DMS79 (cell line): ENCODE data around the gene MSRB2.

Source experiments
- DNase-seq: peaks from one replicate; lab custom pipeline; 2025; lab: John Stamatoyannopoulos, UW

MSRB2 gene

DNA sequence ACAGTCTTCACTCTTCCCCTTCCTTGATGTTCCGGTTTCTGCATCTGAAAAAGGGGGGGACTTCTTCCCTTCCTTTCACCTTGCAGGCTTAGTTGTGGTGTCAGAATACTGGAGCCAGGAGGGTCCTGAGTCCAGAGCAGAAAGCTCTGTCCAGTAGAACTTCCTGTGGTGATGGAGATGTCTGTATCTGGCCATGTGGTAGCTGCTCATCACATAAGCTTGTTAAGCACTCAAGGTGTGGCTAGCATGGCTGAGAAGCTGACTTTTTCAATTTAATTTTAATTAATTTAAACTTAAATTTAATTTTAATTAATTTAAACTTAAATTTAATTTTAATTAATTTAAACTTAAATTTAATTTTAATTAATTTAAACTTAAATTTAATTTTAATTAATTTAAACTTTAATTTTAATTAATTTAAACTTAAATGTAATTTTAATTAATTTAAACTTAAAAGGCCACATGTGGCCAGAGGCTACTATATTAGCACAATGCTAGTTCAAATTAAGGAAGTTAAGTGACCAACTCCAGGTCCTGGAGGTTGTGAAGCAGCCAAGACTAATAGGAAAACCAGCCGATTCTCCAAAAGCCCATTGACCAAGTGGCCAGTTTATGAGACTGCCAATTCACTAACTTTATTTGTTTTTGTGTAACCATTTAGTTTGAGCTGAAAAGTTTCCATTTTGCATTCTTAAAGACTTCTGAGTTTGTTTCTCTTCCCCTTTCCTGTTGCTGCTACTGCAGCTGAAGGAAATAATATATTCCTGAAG is 16.3 kb downstream of the MSRB2 start:
- DNase-seq, result no peak

DNA sequence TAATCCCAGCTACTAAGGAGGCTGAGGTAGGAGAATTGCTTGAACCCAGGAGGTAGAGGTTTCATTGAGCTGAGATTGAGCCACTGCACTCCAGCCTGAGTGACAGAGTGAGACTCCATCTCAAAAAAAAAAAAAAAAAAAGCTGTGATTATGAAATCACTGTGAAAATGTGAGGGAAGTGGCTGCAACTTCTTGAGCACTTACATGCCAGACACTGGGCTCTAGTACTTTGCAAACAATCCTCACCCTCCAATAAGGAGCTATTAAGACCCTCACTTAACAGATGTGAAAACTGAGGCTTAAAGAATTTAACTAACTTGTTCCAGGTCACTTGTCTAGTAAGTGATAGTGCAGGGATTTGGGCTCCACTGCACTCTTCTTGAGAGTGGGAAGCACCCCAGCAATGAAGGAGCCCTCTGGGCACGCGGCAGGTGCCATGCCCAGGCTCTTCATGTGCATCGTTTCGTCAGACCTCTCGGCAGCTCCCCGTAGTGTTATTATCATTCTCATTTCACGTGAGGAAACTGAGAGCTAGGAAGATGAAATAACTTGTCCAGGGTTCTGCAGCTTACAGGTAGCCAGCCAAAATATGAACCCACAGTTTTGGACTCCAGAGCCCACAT is 19.0 kb downstream of the MSRB2 start:
- no peak for DNase-seq

DNA sequence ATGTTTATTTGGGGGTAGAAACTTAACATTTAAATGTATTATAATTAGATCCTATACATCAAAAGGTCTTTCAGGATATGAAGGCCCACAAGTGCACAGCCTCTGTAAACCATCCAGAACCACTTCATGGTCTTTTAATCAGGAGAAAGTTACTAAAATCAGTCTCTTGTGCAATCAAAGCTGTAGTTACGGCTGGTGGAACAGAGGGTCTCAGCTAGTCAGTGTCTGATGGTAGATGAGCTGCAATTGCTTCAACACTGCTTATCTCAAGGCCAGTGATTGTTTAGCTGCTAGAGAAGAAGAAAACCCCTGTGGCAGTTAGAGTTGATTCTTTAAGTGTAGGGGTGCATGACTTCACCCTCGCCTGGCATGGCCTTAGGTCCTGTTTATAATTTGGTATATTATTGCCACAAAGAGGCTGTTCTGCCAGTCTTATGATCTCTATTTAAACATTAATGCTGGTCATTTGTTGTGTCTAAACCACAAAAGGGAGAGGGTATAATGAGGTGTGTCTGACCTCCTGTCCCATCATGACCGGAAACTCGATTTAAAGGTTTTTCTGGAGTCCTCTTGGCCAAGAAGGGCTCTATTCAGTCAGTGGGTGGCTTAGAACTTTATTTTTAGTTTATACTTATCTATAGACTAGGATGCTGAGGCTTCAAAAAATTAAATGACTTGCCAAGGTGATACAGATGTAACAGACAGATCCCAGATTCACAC is 21.3 kb downstream of the MSRB2 start:
- no peak for DNase-seq

DNA sequence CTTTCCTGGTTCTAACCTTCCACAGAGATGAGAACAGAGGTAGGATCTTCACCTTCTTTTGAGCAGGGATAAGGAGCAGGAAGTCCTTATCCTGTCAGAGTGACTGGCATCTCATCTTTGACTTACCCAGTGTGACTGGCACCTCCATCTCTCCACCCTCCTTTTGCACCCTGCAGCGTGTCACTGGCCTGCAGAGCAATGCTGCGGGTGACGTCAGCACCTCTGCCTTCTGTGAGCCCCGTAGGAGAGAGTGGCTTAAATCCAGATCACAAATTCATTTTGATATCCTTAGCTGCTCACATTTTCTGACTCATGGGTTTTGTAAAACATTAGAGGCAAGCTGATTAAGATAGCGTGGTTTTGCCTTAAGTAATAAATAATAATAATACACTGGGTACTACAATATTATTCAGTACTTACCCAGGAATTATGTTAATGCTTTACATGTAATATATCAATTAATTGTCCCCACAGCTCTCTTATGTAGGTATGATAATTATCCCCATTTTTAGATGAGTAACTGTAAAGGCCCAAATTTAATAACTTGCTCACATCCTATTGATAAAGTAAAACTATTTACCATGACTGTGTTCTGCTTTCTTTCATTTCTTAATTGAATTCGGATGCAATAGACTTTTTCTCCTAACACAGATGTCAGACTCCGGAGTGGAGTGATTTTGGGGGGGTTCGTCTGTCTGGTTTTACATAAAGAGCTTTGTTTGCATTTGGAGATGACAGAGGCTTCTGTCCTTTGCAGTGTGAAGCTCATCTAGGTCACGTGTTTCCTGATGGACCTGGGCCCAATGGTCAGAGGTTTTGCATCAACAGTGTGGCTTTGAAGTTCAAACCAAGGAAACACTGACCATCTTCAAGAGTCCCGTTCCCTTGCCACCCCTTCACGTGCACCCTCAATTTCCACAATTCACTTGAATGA is 24.9 kb downstream of the MSRB2 start:
- DNase-seq, result no peak

DNA sequence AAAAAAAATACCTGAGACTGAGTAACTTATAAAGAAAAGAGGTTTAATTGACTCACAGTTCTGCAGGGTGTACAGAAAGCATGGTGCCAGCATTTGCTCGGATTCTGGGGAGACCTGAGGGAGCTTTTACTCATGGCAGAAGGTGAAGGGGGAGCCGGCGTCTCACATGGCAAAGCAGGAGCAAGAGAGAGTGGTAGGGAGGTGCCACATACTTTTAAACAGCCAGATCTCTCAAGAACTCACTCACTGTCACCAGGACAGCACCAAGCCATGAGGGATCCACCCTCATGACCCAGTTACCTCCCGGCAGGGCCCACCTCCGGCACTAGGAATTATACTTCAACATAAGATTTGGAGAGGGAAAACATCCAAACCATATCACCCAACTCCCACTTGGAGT is 25.8 kb downstream of the MSRB2 start:
- DNase-seq, result no peak

DNA sequence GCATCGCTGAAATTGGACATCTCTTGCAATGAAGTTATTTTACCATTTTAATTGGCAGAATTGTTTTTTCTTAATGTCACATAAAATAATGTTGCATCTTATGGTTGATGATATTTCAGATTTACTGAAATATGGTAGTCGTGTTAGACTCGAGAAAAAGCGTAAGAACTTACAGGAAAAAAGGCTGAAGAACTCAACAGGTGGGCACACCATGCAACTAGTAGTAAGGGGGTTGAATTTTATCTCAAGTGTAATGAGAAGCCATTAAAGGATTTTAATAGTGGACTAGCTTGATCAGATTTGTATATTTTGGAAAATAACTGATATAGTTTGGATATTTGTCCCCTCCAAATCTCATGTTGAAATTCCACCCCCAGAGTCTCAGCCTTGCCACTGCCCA is 41.1 kb downstream of the MSRB2 start:
- DNase-seq, result no peak

DNA sequence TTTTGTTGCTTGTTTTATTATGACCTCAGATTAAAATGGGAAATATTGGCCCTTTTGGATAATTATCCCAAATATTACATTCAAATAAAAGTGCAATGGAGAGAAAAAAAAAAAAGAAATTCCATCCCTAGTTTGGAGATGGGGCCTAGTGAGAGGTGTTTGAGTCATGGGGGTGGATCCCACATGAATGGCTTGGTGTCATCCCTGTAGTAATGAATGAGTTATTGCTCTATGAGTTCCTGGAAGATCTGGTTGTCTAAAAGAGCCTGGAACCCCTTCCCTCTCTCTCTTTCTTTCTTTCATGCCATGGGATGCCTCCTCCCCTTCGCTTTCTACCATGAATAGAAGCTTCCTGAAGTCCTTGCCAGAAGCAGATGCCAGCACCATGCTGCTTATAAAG is 44.3 kb downstream of the MSRB2 start:
- DNase-seq, result no peak

DNA sequence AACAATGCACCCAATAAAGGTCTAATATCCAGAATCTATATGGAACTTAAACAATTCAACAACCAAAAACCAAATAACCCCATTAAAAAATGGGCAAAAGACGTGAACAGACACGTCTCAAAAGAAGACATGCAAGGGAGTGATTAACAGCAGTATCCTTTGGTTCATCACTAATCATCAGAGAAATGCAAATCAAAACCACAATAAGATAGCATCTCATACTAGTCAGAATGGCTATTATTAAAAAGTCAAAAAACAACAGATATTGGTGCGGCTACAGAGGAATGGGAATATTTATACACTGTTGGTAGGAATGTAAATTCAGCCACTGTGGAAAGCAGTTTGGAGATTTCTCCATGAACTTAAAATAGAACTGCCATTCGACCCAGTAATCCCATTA is 46.6 kb downstream of the MSRB2 start:
- DNase-seq, result no peak

DNA sequence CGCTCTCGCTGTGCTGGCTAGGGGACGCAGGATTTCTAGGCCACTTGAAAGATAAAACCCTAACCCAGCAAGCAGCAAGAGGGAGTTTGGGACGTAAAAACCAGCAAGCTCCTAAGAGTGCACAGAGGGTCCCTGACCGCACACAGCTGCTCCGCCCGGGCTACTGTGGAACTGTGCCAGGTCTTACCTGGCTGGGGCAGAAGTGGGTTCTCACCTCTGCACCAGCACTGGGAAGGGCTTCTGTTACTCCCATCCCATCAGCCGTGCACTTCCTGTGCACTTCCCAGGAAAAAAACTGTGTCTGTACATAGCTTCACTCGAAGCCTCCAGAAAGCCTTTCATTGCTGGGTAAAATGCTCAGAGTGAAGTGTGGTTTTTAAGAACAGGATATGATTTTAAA is 50.9 kb downstream of the MSRB2 start:
- peak; percentile 13 for DNase-seq

DNA sequence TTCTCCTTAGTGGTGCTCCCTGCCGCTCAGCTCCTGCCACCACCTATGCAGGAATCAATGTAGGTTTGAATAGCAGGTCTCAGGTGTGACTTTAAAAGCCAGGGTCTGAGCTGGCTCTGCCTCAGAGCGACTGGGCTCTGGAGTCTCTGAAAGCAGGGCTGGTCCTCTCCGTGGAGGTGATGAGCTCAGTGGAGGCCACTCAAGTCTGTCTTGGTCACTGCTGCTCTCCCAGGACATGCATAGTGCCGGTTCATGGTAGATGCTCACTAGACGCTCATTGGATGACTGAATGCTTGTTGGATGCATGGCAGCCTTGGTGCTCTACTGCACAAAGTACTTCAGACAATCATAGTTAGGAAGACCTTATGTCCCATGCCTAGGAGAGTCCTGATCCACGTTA is 51.7 kb downstream of the MSRB2 start:
- DNase-seq, result no peak

DNA sequence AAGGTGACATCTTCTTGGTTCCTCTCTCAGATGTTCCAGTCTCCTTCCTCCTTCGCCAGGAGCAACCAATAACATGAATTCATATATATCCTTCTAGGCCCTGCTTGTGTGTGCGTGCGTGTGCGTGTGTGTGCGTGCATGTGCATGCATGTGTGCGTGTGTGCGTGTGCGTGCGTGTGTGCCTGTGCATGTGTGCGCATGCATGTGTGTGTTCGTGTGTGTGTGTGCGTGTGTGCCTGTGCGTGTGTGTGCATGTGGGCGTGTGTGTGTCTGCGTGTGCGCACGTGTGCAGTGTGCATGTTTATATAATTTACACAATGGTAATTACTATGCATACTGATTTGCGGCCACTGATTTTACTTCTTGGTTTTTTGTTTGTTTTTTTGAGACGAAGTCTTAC is 52.8 kb downstream of the MSRB2 start:
- DNase-seq, result no peak

DNA sequence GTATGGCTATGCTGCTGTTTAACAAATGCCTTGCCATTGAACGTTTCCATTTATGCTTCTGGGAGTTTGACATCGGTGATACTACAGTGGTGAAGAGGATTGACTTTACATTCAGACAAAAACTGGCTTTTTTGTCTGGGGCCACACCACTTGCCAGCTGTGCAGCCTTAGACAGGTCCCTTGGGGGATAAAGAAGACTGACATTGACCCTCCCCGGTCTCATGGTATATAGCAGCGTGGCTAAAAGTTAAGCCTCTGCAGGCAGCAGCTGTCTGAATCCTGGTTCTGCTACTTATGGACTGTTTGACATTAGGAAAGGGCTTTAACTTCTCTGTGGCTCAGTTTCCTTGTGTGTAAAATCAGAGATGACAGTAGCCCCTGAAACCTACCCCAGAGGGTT is 54.7 kb downstream of the MSRB2 start:
- no peak for DNase-seq

DNA sequence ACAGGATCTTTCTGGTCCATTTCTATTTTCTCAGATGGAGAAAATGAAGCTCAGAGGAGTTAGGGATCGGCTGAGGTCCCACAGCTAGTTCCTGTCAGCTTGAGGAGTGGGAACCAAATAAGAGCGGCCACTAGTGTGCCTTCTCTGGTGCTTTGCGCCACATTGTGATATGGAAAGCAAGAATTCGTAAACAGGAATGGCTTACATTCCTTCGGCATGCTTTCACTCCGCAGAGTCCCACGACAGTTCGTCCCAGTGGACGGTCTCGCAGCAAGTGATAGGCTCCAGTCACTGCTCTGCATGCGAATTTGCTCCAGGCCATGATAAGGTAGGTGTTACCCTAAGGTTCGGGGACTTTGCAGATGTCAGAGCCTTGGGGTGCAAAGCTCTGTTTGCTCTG is 55.2 kb downstream of the MSRB2 start:
- DNase-seq, result no peak

DNA sequence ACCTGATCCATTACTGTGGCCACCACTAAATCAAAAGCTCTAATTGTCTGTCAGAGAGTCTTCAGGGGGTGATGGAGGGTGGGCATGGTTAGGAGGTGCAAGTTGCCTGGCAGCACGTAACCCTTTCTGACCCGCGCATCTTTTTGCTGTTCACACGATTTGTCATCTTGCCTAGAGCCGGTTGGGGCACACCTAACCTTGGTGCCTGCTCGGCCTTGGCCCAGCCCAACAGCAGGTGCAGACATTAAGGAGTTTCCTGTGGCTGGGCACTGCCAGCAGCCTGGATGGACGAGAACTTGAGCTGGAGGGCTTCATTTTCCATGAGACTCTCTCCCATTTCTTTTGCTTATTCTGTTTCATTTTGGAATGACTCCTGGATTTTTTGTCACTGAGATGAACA is 55.7 kb downstream of the MSRB2 start:
- DNase-seq, result no peak

DNA sequence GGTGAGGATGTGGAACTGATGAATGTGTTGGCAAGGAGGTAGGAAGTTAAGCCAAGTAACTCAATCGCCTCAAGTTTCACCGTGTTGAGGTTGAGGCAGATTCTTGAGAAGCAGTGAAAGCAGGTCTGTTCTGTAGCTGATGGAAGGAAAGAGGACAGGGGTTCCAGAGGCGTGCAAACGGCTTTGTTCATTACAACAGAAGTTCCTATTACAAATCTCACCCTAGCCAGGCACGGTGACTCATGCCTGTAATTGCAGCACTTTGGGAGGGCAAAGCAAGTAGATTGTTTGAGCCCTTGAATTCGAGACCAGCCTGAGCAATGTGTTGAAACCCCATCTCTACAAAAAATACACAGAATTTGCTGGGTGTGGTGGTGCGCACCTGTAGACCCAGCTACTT is 59.8 kb downstream of the MSRB2 start:
- no peak for DNase-seq

DNA sequence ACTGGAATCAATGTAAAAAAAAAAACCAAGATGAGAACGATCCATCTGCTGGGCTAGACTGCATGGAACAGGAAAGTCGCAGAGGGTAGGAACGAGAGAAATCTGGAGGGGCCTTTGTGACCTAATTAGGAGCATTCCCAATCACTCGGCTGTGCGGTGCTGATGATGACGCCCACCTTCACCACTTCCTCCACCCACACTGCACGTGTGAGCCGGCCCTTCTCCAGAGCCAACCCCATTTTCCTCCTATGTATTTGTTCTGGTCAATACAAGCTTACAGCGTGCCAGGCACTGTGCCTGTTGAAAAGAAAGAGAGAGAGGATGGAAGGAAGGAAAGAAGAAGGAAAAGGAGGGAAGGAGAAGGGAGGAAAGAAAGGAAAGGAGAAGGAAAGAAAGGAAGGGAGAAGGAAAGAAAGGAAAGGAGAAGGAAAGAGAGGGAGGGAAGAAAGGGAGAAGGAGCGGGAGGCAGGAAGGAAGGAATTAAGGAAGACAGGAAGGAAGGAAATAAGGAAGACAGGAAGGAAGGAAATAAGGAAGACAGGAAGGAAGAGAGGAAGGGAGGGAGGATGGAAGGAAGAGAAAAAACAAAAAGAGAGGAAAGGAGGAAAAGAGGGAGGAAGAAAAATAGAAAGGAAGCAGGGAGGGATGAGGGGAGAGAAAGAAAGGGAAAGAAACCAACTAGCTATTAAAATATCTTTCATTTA is 61.2 kb downstream of the MSRB2 start:
- no peak for DNase-seq

DNA sequence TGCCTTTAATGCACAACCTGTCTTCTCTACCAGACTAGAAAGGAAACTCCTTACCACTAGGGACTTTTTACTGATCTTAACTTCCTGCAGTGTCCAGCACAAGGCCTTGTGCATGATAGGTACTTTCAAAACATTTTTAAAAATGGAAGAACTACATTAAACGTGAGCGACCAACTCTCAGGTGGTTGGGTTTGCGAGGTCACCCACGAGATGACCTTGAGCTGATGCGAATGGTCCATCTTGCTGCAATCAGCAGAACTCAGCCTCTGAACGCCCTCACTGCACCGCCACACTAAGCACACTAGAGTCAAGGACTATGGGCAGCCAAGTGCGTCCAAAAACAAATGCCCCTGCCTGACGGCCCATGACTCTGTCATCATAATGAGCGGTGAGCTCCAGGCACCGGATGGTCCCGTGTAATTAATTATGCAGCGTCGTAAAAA is 61.9 kb downstream of the MSRB2 start:
- no peak for DNase-seq

DNA sequence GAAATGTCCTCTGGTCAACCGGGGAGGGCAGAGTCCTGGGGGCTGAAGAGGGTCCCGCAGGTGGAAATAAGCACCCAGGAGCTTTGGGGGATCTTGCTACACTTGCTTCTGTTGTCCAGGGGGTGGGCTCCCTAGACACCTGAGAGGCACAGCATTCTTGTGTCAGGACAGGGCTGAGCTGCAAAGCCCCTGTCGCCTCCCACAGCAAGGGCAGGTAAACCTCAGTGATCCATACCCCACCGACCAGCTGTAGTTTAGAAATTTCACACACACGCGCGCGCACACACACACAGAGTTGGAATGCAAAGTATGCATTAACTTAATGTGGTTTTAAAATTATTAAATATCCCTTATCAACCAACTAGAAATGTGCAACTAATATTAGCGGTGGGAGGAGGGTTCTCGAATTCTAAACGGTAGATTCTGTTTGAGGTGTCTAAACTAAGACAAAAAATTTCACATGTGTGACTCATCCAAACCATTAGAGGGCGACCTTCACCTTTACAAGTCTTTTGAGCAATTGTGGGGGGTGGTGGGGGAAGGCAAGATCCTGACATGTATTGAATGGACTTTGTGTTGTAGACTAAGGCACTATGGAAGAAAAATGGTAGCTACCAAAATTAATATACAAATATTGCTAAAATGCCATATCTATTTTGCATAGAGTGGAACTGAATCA is 62.5 kb downstream of the MSRB2 start:
- peak; percentile 13 for DNase-seq

DNA sequence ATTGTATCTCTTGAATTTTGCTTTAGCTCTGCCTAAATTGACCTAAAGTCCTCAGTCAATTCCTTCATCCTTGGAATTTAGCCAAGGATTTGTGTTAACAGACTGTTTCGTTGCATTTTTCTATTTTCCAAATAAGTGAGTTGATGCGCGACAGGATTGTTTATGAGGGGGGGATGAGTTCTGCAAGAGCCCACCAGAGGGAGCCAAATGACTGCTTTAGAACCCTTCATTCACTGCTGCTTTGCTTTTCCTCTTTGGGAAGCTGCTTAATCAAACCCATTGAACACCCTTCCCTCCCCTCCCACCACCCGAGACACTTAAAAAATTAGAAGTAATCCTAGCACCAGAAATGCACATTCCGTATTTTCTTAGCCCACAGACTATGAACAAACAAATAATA is 63.0 kb downstream of the MSRB2 start:
- no peak for DNase-seq

DNA sequence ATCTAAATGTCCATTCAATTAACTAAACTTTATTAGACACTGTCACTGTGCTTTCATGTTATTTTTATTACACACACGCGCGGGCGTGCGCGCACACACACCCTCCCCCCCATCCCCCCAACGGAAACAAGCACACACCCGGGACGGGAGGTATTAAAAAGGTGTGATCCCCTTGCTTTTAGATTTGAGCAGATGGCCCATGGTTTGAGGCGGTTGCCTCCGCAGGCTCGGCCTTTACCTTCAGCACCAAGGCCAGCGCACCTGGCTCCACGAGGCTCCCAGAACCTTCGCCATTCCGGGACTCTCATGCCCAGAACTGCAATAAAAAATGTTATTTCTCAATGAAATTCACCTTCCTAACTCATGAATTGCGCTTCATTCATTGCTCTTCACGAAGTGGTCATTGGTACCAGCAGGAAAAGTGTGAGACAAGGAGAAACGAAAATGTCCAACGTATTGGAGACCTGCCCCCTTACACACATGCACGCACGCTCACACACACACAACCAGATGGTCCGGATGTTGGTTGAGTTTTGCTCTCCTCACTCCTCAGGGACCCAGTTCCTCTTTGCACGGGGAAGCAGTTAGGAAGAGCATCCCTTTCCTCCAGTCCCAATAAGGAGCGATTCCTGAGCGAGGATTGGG is 76.0 kb downstream of the MSRB2 start:
- no peak for DNase-seq
